Spleen (tissue), 7 donors: ENCODE measurements around the gene UBL5.

ENCODE experiments used
- CTCF ChIP-seq, 11 experiments: fragments of 200-600 bp in 7 of 11; fragments of 450-650 bp in 4 of 11; sonication (generic) in 4 of 11; IDR thresholded peaks in 8 of 11; conservative IDR thresholded peaks in 3 of 11; 1 replicate in 7 of 11; 2 replicates in 4 of 11; pipeline versions ENCODE4 v1.4.0 to v1.8.0; 2016 to 2021; ENCODE audit warnings: antibody characterized with exemption in 11 of 11, inconsistent platforms in 4 of 11, mild to moderate bottlenecking in 1 of 11
- POLR2A ChIP-seq, 3 donors: fragments of 450-650 bp; IDR thresholded peaks; one replicate each; pipeline ENCODE4 v1.5.1; 2017; ENCODE audit warnings: antibody characterized with exemption in 3 of 3, mild to moderate bottlenecking in 1 of 3
- donor health status: DM: no; HTN: no; CAD: no; lungs with moderate emphysema.
- donor health status: DM: no; HTN: no; CAD: no.
- donor health status: DM: no; HTN: no; CAD: no.

GRCh38 chr19:9849791-9850190 is 22.1 kb downstream of the UBL5 start:
- TF ChIP-seq CTCF (IDR thresholded peaks at IDR 0.05 in 8 of 11, conservative IDR thresholded peaks at IDR 0.05 in 3 of 11) = no peak
- TF ChIP-seq POLR2A (IDR thresholded peaks at IDR 0.05) = no peak
